Measurements from ENCODE around the gene VPS37D.

- TF ChIP-seq POLR2AphosphoS5 (IDR thresholded peaks at IDR 0.05) = no peak
- TF ChIP-seq POLR2A (IDR thresholded peaks at IDR 0.05) = no peak
- no peak for TF ChIP-seq CTCF (IDR thresholded peaks at IDR 0.05)
- TF ChIP-seq EP300 (IDR thresholded peaks at IDR 0.05) = no peak
Measured at GRCh38 chr7:73702226-73702625, 34.6 kb downstream of the VPS37D start.

Measured in stomach (tissue), 4 donors.